Measurements from ENCODE around the gene NCAPG2.

DNA sequence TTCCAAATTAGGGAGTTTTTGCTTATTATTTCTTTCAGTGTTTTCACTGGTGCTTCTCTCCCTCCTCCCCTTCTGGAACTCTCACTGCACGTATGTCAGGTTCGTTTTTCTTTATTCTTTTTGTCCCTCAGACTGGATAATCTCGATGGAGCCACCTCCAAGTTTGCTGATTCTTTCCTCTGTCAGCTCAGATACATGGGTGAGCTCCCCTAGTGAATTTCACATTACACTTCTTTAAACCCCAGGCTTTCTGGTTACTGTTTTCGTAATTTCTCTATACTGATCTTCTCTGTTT is 20.8 kb upstream of the NCAPG2 start:
- TF ChIP-seq, protein P1, sequence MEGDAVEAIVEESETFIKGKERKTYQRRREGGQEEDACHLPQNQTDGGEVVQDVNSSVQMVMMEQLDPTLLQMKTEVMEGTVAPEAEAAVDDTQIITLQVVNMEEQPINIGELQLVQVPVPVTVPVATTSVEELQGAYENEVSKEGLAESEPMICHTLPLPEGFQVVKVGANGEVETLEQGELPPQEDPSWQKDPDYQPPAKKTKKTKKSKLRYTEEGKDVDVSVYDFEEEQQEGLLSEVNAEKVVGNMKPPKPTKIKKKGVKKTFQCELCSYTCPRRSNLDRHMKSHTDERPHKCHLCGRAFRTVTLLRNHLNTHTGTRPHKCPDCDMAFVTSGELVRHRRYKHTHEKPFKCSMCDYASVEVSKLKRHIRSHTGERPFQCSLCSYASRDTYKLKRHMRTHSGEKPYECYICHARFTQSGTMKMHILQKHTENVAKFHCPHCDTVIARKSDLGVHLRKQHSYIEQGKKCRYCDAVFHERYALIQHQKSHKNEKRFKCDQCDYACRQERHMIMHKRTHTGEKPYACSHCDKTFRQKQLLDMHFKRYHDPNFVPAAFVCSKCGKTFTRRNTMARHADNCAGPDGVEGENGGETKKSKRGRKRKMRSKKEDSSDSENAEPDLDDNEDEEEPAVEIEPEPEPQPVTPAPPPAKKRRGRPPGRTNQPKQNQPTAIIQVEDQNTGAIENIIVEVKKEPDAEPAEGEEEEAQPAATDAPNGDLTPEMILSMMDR (IDR thresholded peaks at IDR 0.05) = no peak
- TF ChIP-seq POLR2A (IDR thresholded peaks at IDR 0.05) (no peak), POLR2AphosphoS5 (IDR thresholded peaks at IDR 0.05) (no peak), EP300 (IDR thresholded peaks at IDR 0.05) (no peak)

Measured in gastroesophageal sphincter (tissue), 3 donors.